Tibial nerve (tissue), 4 donors: Measurements from ENCODE around the gene AOC2. TPM values are rescaled to one million over a fixed set of nuclear protein-coding genes. Genes with fewer than 3 reads are reported as not detected.
A peak's percentile ranks its signal among the peaks of the same experiment; 100 is the strongest.
"Not testable (repeated sequence)": the region's sequence is repeated elsewhere in the genome, so short reads cannot be mapped to it uniquely, and the experiment has no call there.

Source experiments
- DNase-seq, 2 donors: peaks; one replicate each; pipeline ENCODE4 v3.0.0-alpha.2; 2019; ENCODE audit warnings: low spot score in 2 of 2
- H3K27ac ChIP-seq, 4 donors: fragments of 200-600 bp; sonication (generic) in 3 of 4; one replicate each; pipeline ENCODE4 v1.5.1; 2017 to 2019; ENCODE audit warnings: mild to moderate bottlenecking in 1 of 4
- H3K27me3 ChIP-seq, 2 donors: fragments of 200-600 bp; sonication (generic) in 1 of 2; one replicate each; pipeline versions ENCODE4 v1.5.1 to v1.6.0; 2017 to 2019
- H3K36me3 ChIP-seq, 3 donors: fragments of 200-600 bp; sonication (generic); one replicate each; pipeline ENCODE4 v1.5.1; 2018 to 2019
- H3K4me1 ChIP-seq, 4 donors: fragments of 200-600 bp; sonication (generic) in 3 of 4; one replicate each; pipeline ENCODE4 v1.5.1; 2017 to 2019
- H3K4me3 ChIP-seq, 4 donors: fragments of 200-600 bp; sonication (generic) in 3 of 4; one replicate each; pipeline ENCODE4 v1.5.1; 2017 to 2019; ENCODE audit warnings: mild to moderate bottlenecking in 1 of 4, moderate library complexity in 1 of 4
- H3K9me3 ChIP-seq, 4 donors: fragments of 200-600 bp; sonication (generic) in 3 of 4; one replicate each; pipeline ENCODE4 v1.5.1; 2017 to 2019
- CTCF ChIP-seq, 5 experiments: fragments of 200-600 bp in 3 of 5; fragments of 450-650 bp in 2 of 5; sonication (generic) in 3 of 5; IDR thresholded peaks; one replicate each; pipeline ENCODE4 v1.5.1; 2016 to 2019; ENCODE audit warnings: antibody characterized with exemption in 5 of 5, mild to moderate bottlenecking in 3 of 5, moderate library complexity in 2 of 5
- EP300 ChIP-seq, 2 donors: sonication (generic); formaldehyde crosslinking; IDR thresholded peaks; one replicate each; pipeline ENCODE4 v1.6.1; 2017; ENCODE audit warnings: antibody characterized with exemption in 2 of 2, mild to moderate bottlenecking in 1 of 2
- POLR2A ChIP-seq, 2 donors: fragments of 450-650 bp; IDR thresholded peaks; one replicate each; pipeline ENCODE4 v1.6.1; 2017; ENCODE audit warnings: antibody characterized with exemption in 2 of 2, mild to moderate bottlenecking in 2 of 2, moderate library complexity in 2 of 2
- WGBS, 2 donors: methylation state at CpG; one replicate each; pipeline ENCODE4 v1.1.5; 2018; 5-methylcytosine and 5-hydroxymethylcytosine counted together
- total RNA-seq, 4 donors: library from RNA; depleted of rRNA; stranded (reverse); fragments of >200 nt; gene quantifications; one replicate each; pipeline ENCODE4 v1.1.0, GENCODE V29; 2016

AOC2 gene
- total RNA-seq, 4 donors from 2014 or later = 2.0 to 3.3 (median 3.0) TPM

GRCh38 chr17:42852351-42852750 is 8.0 kb downstream of the AOC2 start:
- no peak for DNase-seq
- WGBS, 2 donors = 90 to 100% methylated on average over 5 to 15 of the region's 15 CpGs
- Histone ChIP-seq H3K9me3 (no peaks in the 10 kb centered on the region), H3K27me3 (no peaks in the 10 kb centered on the region), H3K4me1 (peaks cover 0 to 16% (median 3%) of the 10 kb centered on the region in 4 donors), H3K27ac (peak overlapping the region in 3 of 4 donors; percentile 34 to 36 (median 36)), H3K4me3 (peak overlapping the region in 2 of 4 donors; percentile 5 to 43), H3K36me3 (no peaks in the 10 kb centered on the region)
- TF ChIP-seq POLR2A (IDR thresholded peaks at IDR 0.05) (no peak), EP300 (IDR thresholded peaks at IDR 0.05) (no peak), CTCF (IDR thresholded peaks at IDR 0.05) (no peak)

- Histone ChIP-seq H3K4me1 (peaks cover 0 to 16% (median 2%) of the 10 kb centered on the region in 4 donors), H3K27me3 (no peaks in the 10 kb centered on the region), H3K4me3 (peak overlapping the region in 2 of 4 donors; percentile 6 to 43), H3K9me3 (no peaks in the 10 kb centered on the region), H3K36me3 (no peaks in the 10 kb centered on the region), H3K27ac (peak overlapping the region in 3 of 4 donors; percentile 34 to 36 (median 36))
- TF ChIP-seq EP300 (IDR thresholded peaks at IDR 0.05) = peak in 1 of 2 donors; percentile 7
- no peak for TF ChIP-seq CTCF (IDR thresholded peaks at IDR 0.05)
- WGBS, 2 donors = 34 to 46% methylated on average over 4 of the region's 4 CpGs
- no peak for DNase-seq
Measured at GRCh38 chr17:42853004-42853403, 8.6 kb downstream of the AOC2 start.

- TF ChIP-seq POLR2A (IDR thresholded peaks at IDR 0.05) (no peak), CTCF (IDR thresholded peaks at IDR 0.05) (no peak), EP300 (IDR thresholded peaks at IDR 0.05) (no peak)
- peaks cover 0 to 16% (median 2%) of the 10 kb centered on the region in 4 donors for H3K4me1 ChIP-seq
- no peaks in the 10 kb centered on the region for H3K36me3 ChIP-seq
- DNase-seq = no peak
- H3K9me3 ChIP-seq = no peaks in the 10 kb centered on the region
- 75% methylated on average over 5 of the region's 5 CpGs for WGBS, 2 donors
- peak overlapping the region in 2 of 4 donors; percentile 6 to 43 for H3K4me3 ChIP-seq
- H3K27me3 ChIP-seq = no peaks in the 10 kb centered on the region
- H3K27ac ChIP-seq = no peak overlapping the region
Measured at GRCh38 chr17:42853597-42853967, 9.2 kb downstream of the AOC2 start.

- no peaks in the 10 kb centered on the region for H3K9me3 ChIP-seq
- no peaks in the 10 kb centered on the region for H3K27me3 ChIP-seq
- H3K36me3 ChIP-seq = no peaks in the 10 kb centered on the region
- DNase-seq = no peak
- H3K4me3 ChIP-seq = peak overlapping the region in 2 of 4 donors; percentile 6 to 43
- TF ChIP-seq CTCF (IDR thresholded peaks at IDR 0.05) = no peak
- no peak for TF ChIP-seq POLR2A (IDR thresholded peaks at IDR 0.05)
- no peak for TF ChIP-seq EP300 (IDR thresholded peaks at IDR 0.05)
- no peak overlapping the region for H3K27ac ChIP-seq
- peaks cover 0 to 16% (median 2%) of the 10 kb centered on the region in 4 donors for H3K4me1 ChIP-seq
- 80 to 84% methylated on average over 15 of the region's 15 CpGs for WGBS, 2 donors
Measured at GRCh38 chr17:42853968-42854790, 9.8 kb downstream of the AOC2 start.

- no peaks in the 10 kb centered on the region for H3K9me3 ChIP-seq
- whole genome bisulfite sequencing, 2 donors = 60% methylated on average over 8 of the region's 8 CpGs
- H3K4me1 ChIP-seq = peaks cover 0 to 8% (median 2%) of the 10 kb centered on the region in 4 donors
- no peak for DNase-seq
- H3K4me3 ChIP-seq = no peak overlapping the region
- no peaks in the 10 kb centered on the region for H3K27me3 ChIP-seq
- no peaks in the 10 kb centered on the region for H3K36me3 ChIP-seq
- no peak overlapping the region for H3K27ac ChIP-seq
- TF ChIP-seq POLR2A (IDR thresholded peaks at IDR 0.05) (no peak), EP300 (IDR thresholded peaks at IDR 0.05) (no peak), CTCF (IDR thresholded peaks at IDR 0.05) (no peak)
Measured at GRCh38 chr17:42855048-42855596, 10.7 kb downstream of the AOC2 start.

- not testable (repeated sequence) for H3K4me3 ChIP-seq, H3K27ac ChIP-seq, H3K9me3 ChIP-seq, H3K27me3 ChIP-seq, DNase-seq, H3K4me1 ChIP-seq, H3K36me3 ChIP-seq
- WGBS, 2 donors = 83 to 91% methylated on average over 7 to 8 of the region's 8 CpGs
Measured at GRCh38 chr17:42856093-42856492, 11.7 kb downstream of the AOC2 start.

GRCh38 chr17:42856516-42856915 is 12.1 kb downstream of the AOC2 start:
- 69 to 87% methylated on average over 6 of the region's 8 CpGs for WGBS, 2 donors
- H3K36me3 ChIP-seq, H3K27ac ChIP-seq, H3K27me3 ChIP-seq, H3K9me3 ChIP-seq, H3K4me3 ChIP-seq, DNase-seq, H3K4me1 ChIP-seq: not testable (repeated sequence)
